Gastrocnemius medialis (tissue), 4 donors: ENCODE measurements around the gene FIG4. TPM values are rescaled to one million over a fixed set of nuclear protein-coding genes. Genes with fewer than 3 reads are reported as not detected.
A peak's percentile ranks its signal among the peaks of the same experiment; 100 is the strongest.

Source experiments
- ATAC-seq, 2 donors: fragments of 150-250 bp; one replicate each; pipeline ENCODE4 v1.9.1; 2016
- DNase-seq, 2 donors: peaks; one replicate each; pipeline ENCODE4 v3.0.0-alpha.2; 2019
- H3K27ac ChIP-seq, 4 donors: fragments of 200-600 bp; sonication (generic); 1 replicate in 1 of 4; 2 replicates in 3 of 4; pipeline ENCODE4 v1.5.1; 2016 to 2018; ENCODE audit warnings: mild to moderate bottlenecking in 2 of 4, moderate library complexity in 1 of 4
- H3K27me3 ChIP-seq, 3 donors: fragments of 200-600 bp; sonication (generic) in 2 of 3; 1 replicate in 1 of 3; 2 replicates in 2 of 3; pipeline versions ENCODE4 v1.5.1 to v1.6.0; 2016 to 2019; ENCODE audit warnings: mild to moderate bottlenecking in 1 of 3, moderate library complexity in 1 of 3
- H3K36me3 ChIP-seq, 2 donors: fragments of 200-600 bp; sonication (generic) in 1 of 2; one replicate each; pipeline ENCODE4 v1.5.1; 2017 to 2018
- H3K4me1 ChIP-seq, 2 donors: fragments of 200-600 bp; sonication (generic) in 1 of 2; one replicate each; pipeline ENCODE4 v1.5.1; 2016 to 2017; ENCODE audit warnings: mild to moderate bottlenecking in 2 of 2
- H3K4me3 ChIP-seq, 4 donors: fragments of 200-600 bp; sonication (generic) in 3 of 4; 1 replicate in 1 of 4; 2 replicates in 3 of 4; pipeline ENCODE4 v1.5.1; 2016 to 2019; ENCODE audit warnings: mild to moderate bottlenecking in 2 of 4
- H3K9me3 ChIP-seq, 3 donors: fragments of 200-600 bp; sonication (generic) in 2 of 3; 1 replicate in 1 of 3; 2 replicates in 2 of 3; pipeline ENCODE4 v1.5.1; 2016 to 2019
- CTCF ChIP-seq, 5 experiments: fragments of 450-650 bp in 3 of 5; fragments of 200-600 bp in 2 of 5; sonication (generic) in 2 of 5; IDR thresholded peaks in 4 of 5; conservative IDR thresholded peaks in 1 of 5; 1 replicate in 4 of 5; 2 replicates in 1 of 5; pipeline ENCODE4 v1.5.1; 2016 to 2019; ENCODE audit warnings: antibody characterized with exemption in 5 of 5, mild to moderate bottlenecking in 3 of 5, moderate library complexity in 3 of 5
- POLR2A ChIP-seq, 2 donors: fragments of 450-650 bp; IDR thresholded peaks; one replicate each; pipeline ENCODE4 v1.6.1; 2017; ENCODE audit warnings: antibody characterized with exemption in 2 of 2, mild to moderate bottlenecking in 2 of 2, moderate library complexity in 2 of 2
- in situ Hi-C, 4 donors: fragments of 200-750 bp; cut with MboI; loops; one replicate each; pipeline versions ENCODE4 v1.15.0 to v1.8.0; 2017; ENCODE audit warnings: low sequenced_read_pairs in 4 of 4
- intact Hi-C: fragments of 100-400 bp; cut with DNase I; formaldehyde crosslinking; loops from one replicate; pipeline ENCODE4 v1.15.1; 2023; ENCODE audit warnings: low total_unique reads
- total RNA-seq, 4 donors: library from RNA; depleted of rRNA; stranded (reverse); fragments of >200 nt; gene quantifications; one replicate each; pipeline versions ENCODE4 v1.1.0 to v1.2.3, GENCODE V29; 2016

Gene FIG4
- total RNA-seq, 4 donors from 2014 or later: 5.3 to 11.8 (median 9.1) TPM

GRCh38 chr6:109747221-109747620 is 56.1 kb downstream of the FIG4 start:
- DNase-seq (no peak), ATAC-seq (no peak)
- no peaks in the 10 kb centered on the region for H3K36me3 ChIP-seq
- TF ChIP-seq POLR2A (IDR thresholded peaks at IDR 0.05) (no peak), CTCF (IDR thresholded peaks at IDR 0.05 in 4 of 5, conservative IDR thresholded peaks at IDR 0.05 in 1 of 5) (no peak)
- in situ Hi-C loops (no loop called here), intact Hi-C loops (no loop called here)
- no peaks in the 10 kb centered on the region for H3K4me1 ChIP-seq
- no peaks in the 10 kb centered on the region for H3K9me3 ChIP-seq
- no peaks in the 10 kb centered on the region for H3K27me3 ChIP-seq
- H3K27ac ChIP-seq: no peak overlapping the region
- H3K4me3 ChIP-seq: no peak overlapping the region

- no peaks in the 10 kb centered on the region for H3K27me3 ChIP-seq
- intact Hi-C loops (no loop called here), in situ Hi-C loops (no loop called here)
- H3K4me3 ChIP-seq: no peak overlapping the region
- H3K9me3 ChIP-seq: no peaks in the 10 kb centered on the region
- no peak for ATAC-seq
- H3K36me3 ChIP-seq: peaks cover 0 to 7% of the 10 kb centered on the region in 2 donors
- H3K27ac ChIP-seq: peak overlapping the region in 3 of 4 donors; percentile 20 to 44 (median 34)
- DNase-seq: no peak
- H3K4me1 ChIP-seq: peaks cover 0 to 4% of the 10 kb centered on the region in 2 donors
- TF ChIP-seq CTCF (IDR thresholded peaks at IDR 0.05 in 4 of 5, conservative IDR thresholded peaks at IDR 0.05 in 1 of 5) (no peak), POLR2A (IDR thresholded peaks at IDR 0.05) (no peak)
These were observed 68.2 kb downstream of the FIG4 start for GRCh38 chr6:109759098-109759955.

GRCh38 chr6:109760208-109760607 is 69.1 kb downstream of the FIG4 start:
- in situ Hi-C loops (no loop called here), intact Hi-C loops (no loop called here)
- no peaks in the 10 kb centered on the region for H3K9me3 ChIP-seq
- no peak for TF ChIP-seq POLR2A (IDR thresholded peaks at IDR 0.05)
- no peak for TF ChIP-seq CTCF (IDR thresholded peaks at IDR 0.05 in 4 of 5, conservative IDR thresholded peaks at IDR 0.05 in 1 of 5)
- H3K36me3 ChIP-seq: peaks cover 0 to 7% of the 10 kb centered on the region in 2 donors
- peak in 1 of 2 donors; percentile 68 for ATAC-seq
- no peak for DNase-seq
- H3K4me3 ChIP-seq: no peak overlapping the region
- H3K4me1 ChIP-seq: peaks cover 0 to 4% of the 10 kb centered on the region in 2 donors
- H3K27ac ChIP-seq: peak overlapping the region in 3 of 4 donors; percentile 20 to 44 (median 34)
- H3K27me3 ChIP-seq: no peaks in the 10 kb centered on the region

- Histone ChIP-seq H3K4me1 (peaks cover 0 to 14% of the 10 kb centered on the region in 2 donors), H3K9me3 (no peaks in the 10 kb centered on the region), H3K36me3 (peaks cover 0 to 14% of the 10 kb centered on the region in 2 donors), H3K4me3 (no peak overlapping the region), H3K27me3 (no peaks in the 10 kb centered on the region), H3K27ac (no peak overlapping the region)
- intact Hi-C loops: no loop called here
- TF ChIP-seq POLR2A (IDR thresholded peaks at IDR 0.05) (no peak), CTCF (IDR thresholded peaks at IDR 0.05 in 4 of 5, conservative IDR thresholded peaks at IDR 0.05 in 1 of 5) (no peak)
- no peak for DNase-seq
- no peak for ATAC-seq
- in situ Hi-C loops: no loop called here
These were observed 71.1 kb downstream of the FIG4 start for GRCh38 chr6:109762166-109762565.
